Natural killer cell (primary cell): ENCODE data around the gene TMEM269. TPM values are rescaled to one million over a fixed set of nuclear protein-coding genes. Genes with fewer than 3 reads are reported as not detected.

ENCODE experiments used
- ATAC-seq, 3 donors: fragments of 150-1000 bp in 2 of 3; fragments of 200-7000 bp in 1 of 3; cut with Tn5 transposase; 1 replicate in 1 of 3; 2 replicates in 2 of 3; pipeline ENCODE4 v1.10.0; 2021; ENCODE audit warnings: mild to moderate bottlenecking in 2 of 3, moderate library complexity in 2 of 3
- DNase-seq, 2 donors: peaks; one replicate each; pipeline versions ENCODE4 v3.0.0 to v3.0.0-alpha.2; 2013 to 2021; ENCODE audit warnings: mixed read lengths in 1 of 2
- H3K27ac ChIP-seq: one replicate; pipeline ENCODE4 v1.5.1; 2013; ENCODE audit warnings: mild to moderate bottlenecking, low read length
- H3K27me3 ChIP-seq: one replicate; pipeline ENCODE4 v1.6.1; 2013; ENCODE audit warnings: low read length; ENCODE audit not compliant: control insufficient read depth, insufficient read depth
- H3K36me3 ChIP-seq: one replicate; pipeline ENCODE4 v1.6.1; 2013; ENCODE audit warnings: low read length; ENCODE audit not compliant: control insufficient read depth, insufficient read depth
- H3K4me1 ChIP-seq: one replicate; pipeline ENCODE4 v1.6.1; 2013; ENCODE audit warnings: low read length; ENCODE audit not compliant: control insufficient read depth, insufficient read depth
- H3K4me3 ChIP-seq: one replicate; pipeline ENCODE4 v1.5.1; 2013; ENCODE audit warnings: low read length
- H3K9me3 ChIP-seq: one replicate; pipeline ENCODE4 v1.6.1; 2013; ENCODE audit warnings: low read length; ENCODE audit not compliant: control insufficient read depth, insufficient read depth
- H3K27ac Mint-ChIP-seq, 2 donors: one replicate each; pipeline ENCODE4 v1.8.0; 2022; ENCODE audit warnings: mild to moderate bottlenecking in 2 of 2, mixed read lengths in 2 of 2, moderate library complexity in 1 of 2
- H3K27me3 Mint-ChIP-seq, 2 donors: one replicate each; pipeline ENCODE4 v1.8.0; 2022; ENCODE audit warnings: low read depth in 2 of 2, mixed read lengths in 2 of 2
- H3K36me3 Mint-ChIP-seq: one replicate; pipeline ENCODE4 v1.8.0; 2022; ENCODE audit warnings: mixed read lengths
- H3K4me1 Mint-ChIP-seq, 2 donors: one replicate each; pipeline ENCODE4 v1.8.0; 2022; ENCODE audit warnings: mixed read lengths in 2 of 2
- H3K4me3 Mint-ChIP-seq: one replicate; pipeline ENCODE4 v1.8.0; 2022; ENCODE audit warnings: mild to moderate bottlenecking, moderate library complexity, mixed read lengths
- H3K9me3 Mint-ChIP-seq, 2 donors: one replicate each; pipeline ENCODE4 v1.8.0; 2022; ENCODE audit warnings: mixed read lengths in 2 of 2
- WGBS: methylation state at CpG from one replicate; pipeline ENCODE4 v1.1.7; 2013; ENCODE audit warnings: missing lambda C conversion rate; ENCODE audit not compliant: insufficient coverage; 5-methylcytosine and 5-hydroxymethylcytosine counted together
- intact Hi-C: fragments of 100-400 bp; cut with micrococcal nuclease; formaldehyde crosslinking; loops from one replicate; pipeline ENCODE4 v1.14.2; 2022
- total RNA-seq, 4 donors: library from RNA; stranded (reverse); fragments of 120-200 nt in 1 of 4; gene quantifications; one replicate each; pipeline versions ENCODE4 v1.2.3 to v1.2.4, GENCODE V29; 2013 to 2022
- TF ChIP-seq, protein P1 (sequence below): fragments of 200-600 bp; IDR thresholded peaks from one replicate; pipeline ENCODE4 v1.8.0; 2022; ENCODE audit warnings: antibody characterized with exemption

TMEM269 gene
- total RNA-seq, 3 donors from 2014 or later (not counting 1 experiment from before 2014, with no cell fraction given): 0.18 to 1.4 (median 0.33) TPM

DNA sequence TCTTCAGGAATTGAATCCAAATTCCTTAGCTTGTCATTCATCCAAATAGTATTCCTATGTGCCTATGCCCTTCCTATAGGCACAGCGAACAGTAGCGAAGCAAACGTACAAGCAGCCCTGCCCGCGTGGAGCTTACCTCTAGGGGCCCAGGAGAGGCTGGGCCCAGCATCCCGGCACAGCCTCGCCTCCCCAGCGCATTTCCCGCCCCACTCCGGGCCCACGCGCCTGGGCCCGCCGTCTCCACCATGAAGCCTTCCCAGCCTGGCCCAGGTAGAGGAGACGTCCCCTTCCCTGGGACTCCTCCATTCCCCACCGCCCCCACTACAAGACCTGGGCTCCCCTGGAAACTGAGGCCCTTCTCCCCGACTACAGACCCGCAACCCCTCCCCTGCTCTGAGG, 245 bp upstream of the TMEM269 start:
- TF ChIP-seq, protein P1, sequence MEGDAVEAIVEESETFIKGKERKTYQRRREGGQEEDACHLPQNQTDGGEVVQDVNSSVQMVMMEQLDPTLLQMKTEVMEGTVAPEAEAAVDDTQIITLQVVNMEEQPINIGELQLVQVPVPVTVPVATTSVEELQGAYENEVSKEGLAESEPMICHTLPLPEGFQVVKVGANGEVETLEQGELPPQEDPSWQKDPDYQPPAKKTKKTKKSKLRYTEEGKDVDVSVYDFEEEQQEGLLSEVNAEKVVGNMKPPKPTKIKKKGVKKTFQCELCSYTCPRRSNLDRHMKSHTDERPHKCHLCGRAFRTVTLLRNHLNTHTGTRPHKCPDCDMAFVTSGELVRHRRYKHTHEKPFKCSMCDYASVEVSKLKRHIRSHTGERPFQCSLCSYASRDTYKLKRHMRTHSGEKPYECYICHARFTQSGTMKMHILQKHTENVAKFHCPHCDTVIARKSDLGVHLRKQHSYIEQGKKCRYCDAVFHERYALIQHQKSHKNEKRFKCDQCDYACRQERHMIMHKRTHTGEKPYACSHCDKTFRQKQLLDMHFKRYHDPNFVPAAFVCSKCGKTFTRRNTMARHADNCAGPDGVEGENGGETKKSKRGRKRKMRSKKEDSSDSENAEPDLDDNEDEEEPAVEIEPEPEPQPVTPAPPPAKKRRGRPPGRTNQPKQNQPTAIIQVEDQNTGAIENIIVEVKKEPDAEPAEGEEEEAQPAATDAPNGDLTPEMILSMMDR: no peak
- no peaks in the 10 kb centered on the region for H3K9me3 Mint-ChIP-seq
- no peaks in the 10 kb centered on the region for H3K27me3 Mint-ChIP-seq
- intact Hi-C loops: no loop called here
- no peaks in the 10 kb centered on the region for H3K9me3 ChIP-seq
- H3K27me3 ChIP-seq: no peaks in the 10 kb centered on the region
- DNase-seq (no peak), ATAC-seq (no peak)
- no peaks in the 10 kb centered on the region for H3K36me3 Mint-ChIP-seq
- peaks cover 16% of the 10 kb centered on the region for H3K4me1 ChIP-seq
- H3K36me3 ChIP-seq: peaks cover 12% of the 10 kb centered on the region
- H3K27ac Mint-ChIP-seq: peak overlapping the region in 1 of 2 donors; percentile 85
- H3K4me3 Mint-ChIP-seq: peak overlapping the region; percentile 49
- no peak overlapping the region for H3K27ac ChIP-seq
- H3K4me1 Mint-ChIP-seq: peaks cover 21 to 24% of the 10 kb centered on the region in 2 donors
- H3K4me3 ChIP-seq: no peak overlapping the region
- 98% methylated on average over 16 of the region's 18 CpGs for WGBS

DNA sequence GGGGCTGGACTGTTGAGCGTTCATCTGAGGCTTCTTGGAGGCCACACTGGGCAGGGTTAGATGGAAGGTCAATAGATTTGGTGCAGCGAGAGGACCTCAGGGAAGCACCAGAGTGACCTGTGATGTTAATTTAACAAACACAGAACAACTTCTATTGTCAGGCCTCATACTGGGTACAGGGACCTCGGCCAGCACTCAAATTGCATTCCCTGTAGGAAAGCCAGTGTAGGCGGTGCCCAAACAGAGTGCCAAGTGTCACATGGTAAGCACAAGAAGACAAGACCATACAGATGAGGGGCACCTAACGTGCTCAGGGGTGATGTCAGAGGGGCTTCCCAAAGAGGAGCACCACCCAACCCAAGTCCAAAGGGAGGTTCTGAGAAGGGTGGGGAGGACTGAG, 1.3 kb downstream of the TMEM269 start:
- H3K27me3 ChIP-seq: no peaks in the 10 kb centered on the region
- DNase-seq: no peak
- H3K4me1 ChIP-seq: peaks cover 16% of the 10 kb centered on the region
- H3K27me3 Mint-ChIP-seq: no peaks in the 10 kb centered on the region
- H3K4me3 ChIP-seq: no peak overlapping the region
- peaks cover 5% of the 10 kb centered on the region for H3K36me3 ChIP-seq
- ATAC-seq: no peak
- 98% methylated on average over 5 of the region's 5 CpGs for WGBS
- no peaks in the 10 kb centered on the region for H3K9me3 Mint-ChIP-seq
- peak overlapping the region; percentile 22 to 85 for H3K27ac Mint-ChIP-seq
- H3K4me1 Mint-ChIP-seq: peaks cover 21 to 24% of the 10 kb centered on the region in 2 donors
- intact Hi-C loops: no loop called here
- TF ChIP-seq, protein P1: no peak
- H3K4me3 Mint-ChIP-seq: peak overlapping the region; percentile 85
- H3K27ac ChIP-seq: no peak overlapping the region
- no peaks in the 10 kb centered on the region for H3K9me3 ChIP-seq
- H3K36me3 Mint-ChIP-seq: no peaks in the 10 kb centered on the region

DNA sequence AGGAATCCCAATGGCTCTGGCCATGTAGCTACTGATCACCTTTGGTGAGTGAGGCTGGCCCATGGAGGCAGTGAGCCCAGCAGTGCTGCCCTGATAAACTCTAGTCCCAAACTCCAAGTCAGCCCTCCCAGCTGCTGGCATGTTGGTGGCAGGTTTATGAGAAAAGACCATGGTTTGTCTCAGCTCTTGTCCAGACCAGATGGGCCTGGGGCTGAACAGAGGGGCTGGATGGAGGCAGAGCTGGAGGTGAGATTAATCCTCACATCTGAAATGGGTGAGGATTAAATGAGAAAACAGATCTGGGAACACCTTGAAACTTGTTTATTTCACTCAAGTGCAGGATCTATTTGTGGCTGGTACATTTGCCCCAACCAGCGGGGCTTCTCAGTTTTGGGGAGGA, 3.2 kb downstream of the TMEM269 start:
- no peaks in the 10 kb centered on the region for H3K9me3 Mint-ChIP-seq
- no peaks in the 10 kb centered on the region for H3K27me3 Mint-ChIP-seq

DNA sequence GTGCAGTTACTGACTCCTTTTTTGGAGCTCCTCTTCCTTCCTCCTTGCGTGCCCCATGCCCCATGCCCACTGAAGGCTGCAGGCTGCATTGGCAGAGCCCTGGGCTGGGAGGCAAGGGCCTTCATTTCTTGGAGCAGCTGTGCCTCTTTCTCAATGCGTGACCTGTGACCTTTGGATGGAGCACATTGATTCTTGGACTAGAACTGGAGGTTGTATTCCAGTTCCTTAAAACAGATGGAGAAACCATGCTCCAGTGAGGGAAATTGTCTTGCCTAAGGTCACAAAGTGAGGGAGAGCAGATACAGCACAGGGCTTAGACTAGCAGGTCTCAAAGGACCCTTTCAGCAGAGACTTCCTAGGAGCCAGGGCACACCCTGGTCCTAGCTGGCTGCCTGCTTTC, 9.0 kb downstream of the TMEM269 start:
- H3K27ac ChIP-seq: no peak overlapping the region
- TF ChIP-seq, protein P1: no peak
- WGBS: 83% methylated on average over 2 of the region's 2 CpGs
- H3K36me3 Mint-ChIP-seq: no peaks in the 10 kb centered on the region
- no peaks in the 10 kb centered on the region for H3K36me3 ChIP-seq
- H3K4me1 Mint-ChIP-seq: no peaks in the 10 kb centered on the region
- H3K4me1 ChIP-seq: no peaks in the 10 kb centered on the region
- no peak overlapping the region for H3K4me3 Mint-ChIP-seq
- ATAC-seq (no peak), DNase-seq (no peak)
- no peaks in the 10 kb centered on the region for H3K9me3 Mint-ChIP-seq
- no peaks in the 10 kb centered on the region for H3K27me3 Mint-ChIP-seq
- no peaks in the 10 kb centered on the region for H3K27me3 ChIP-seq
- H3K4me3 ChIP-seq: no peak overlapping the region
- no peaks in the 10 kb centered on the region for H3K9me3 ChIP-seq
- intact Hi-C loops: no loop called here
- H3K27ac Mint-ChIP-seq: no peak overlapping the region

More for the DNA sequence above, 3.2 kb downstream of the TMEM269 start:
- H3K27ac ChIP-seq: no peak overlapping the region
- intact Hi-C loops: no loop called here
- no peak overlapping the region for H3K4me3 ChIP-seq
- Mint-ChIP-seq H3K27ac (no peak overlapping the region), H3K36me3 (no peaks in the 10 kb centered on the region), H3K4me3 (no peak overlapping the region), H3K4me1 (peaks cover 21 to 24% of the 10 kb centered on the region in 2 donors)
- ATAC-seq (no peak), DNase-seq (no peak)
- WGBS: 100% methylated on average over 1 of the region's 1 CpG
- peaks cover under 1% of the 10 kb centered on the region for H3K36me3 ChIP-seq
- peaks cover 16% of the 10 kb centered on the region for H3K4me1 ChIP-seq
- H3K9me3 ChIP-seq: no peaks in the 10 kb centered on the region
- TF ChIP-seq, protein P1: no peak
- no peaks in the 10 kb centered on the region for H3K27me3 ChIP-seq
